Heart left ventricle (tissue), 16 donors: ENCODE results near the gene NAALADL1. TPM values are rescaled to one million over a fixed set of nuclear protein-coding genes. Genes with fewer than 3 reads are reported as not detected.

Experiments
- ATAC-seq, 4 donors: fragments of 200-7000 bp; cut with Tn5 transposase; one replicate each; pipeline ENCODE4 v1.9.1; 2020 to 2022; ENCODE audit warnings: moderate library complexity in 4 of 4, mild to moderate bottlenecking in 3 of 4, moderate number of reproducible peaks in 1 of 4
- DNase-seq, 5 donors: peaks; one replicate each; pipeline ENCODE4 v3.0.0-alpha.2; 2020
- H3K27ac ChIP-seq, 12 donors: fragments of 200-600 bp; sonication (generic) in 4 of 12; one replicate each; pipeline versions ENCODE4 v1.5.0 to v1.8.0; 2016 to 2022; ENCODE audit warnings: mild to moderate bottlenecking in 2 of 12
- H3K27me3 ChIP-seq, 9 donors: fragments of 200-600 bp; sonication (generic) in 2 of 9; one replicate each; pipeline versions ENCODE4 v1.5.1 to v1.8.0; 2016 to 2022; ENCODE audit warnings: mild to moderate bottlenecking in 3 of 9
- H3K36me3 ChIP-seq, 9 donors: fragments of 200-600 bp; sonication (generic) in 2 of 9; one replicate each; pipeline versions ENCODE4 v1.5.0 to v1.8.0; 2018 to 2022; ENCODE audit warnings: mild to moderate bottlenecking in 2 of 9
- H3K4me1 ChIP-seq, 12 donors: fragments of 200-600 bp; sonication (generic) in 4 of 12; one replicate each; pipeline versions ENCODE4 v1.5.0 to v1.8.0; 2016 to 2022; ENCODE audit warnings: mild to moderate bottlenecking in 3 of 12
- H3K4me3 ChIP-seq, 12 donors: fragments of 200-600 bp; sonication (generic) in 4 of 12; one replicate each; pipeline versions ENCODE4 v1.5.0 to v1.8.0; 2017 to 2022; ENCODE audit warnings: mild to moderate bottlenecking in 9 of 12, moderate library complexity in 4 of 12
- H3K9me3 ChIP-seq, 12 donors: fragments of 200-600 bp; sonication (generic) in 4 of 12; one replicate each; pipeline versions ENCODE4 v1.5.0 to v1.8.0; 2016 to 2022; ENCODE audit warnings: mild to moderate bottlenecking in 1 of 12
- CTCF ChIP-seq, 12 donors: fragments of 200-600 bp; sonication (generic) in 4 of 12; IDR thresholded peaks; one replicate each; pipeline versions ENCODE4 v1.5.0 to v1.8.0; 2018 to 2022; ENCODE audit warnings: antibody characterized with exemption in 12 of 12, mild to moderate bottlenecking in 5 of 12
- POLR2A ChIP-seq, 2 donors: fragments of 450-650 bp; IDR thresholded peaks; one replicate each; pipeline ENCODE4 v1.6.1; 2017; ENCODE audit warnings: antibody characterized with exemption in 2 of 2, mild to moderate bottlenecking in 2 of 2, moderate library complexity in 2 of 2
- WGBS, 4 donors: extraction: QIAGEN DNeasy Blood & Tissue Kit in 2 of 4; methylation state at CpG; one replicate each; pipeline versions ENCODE4 v1.1.5 to v1.1.7; 2013 to 2018; 5-methylcytosine and 5-hydroxymethylcytosine counted together
- intact Hi-C, 10 donors: fragments of 100-400 bp; cut with DNase I; formaldehyde crosslinking; loops; one replicate each; pipeline versions ENCODE4 v1.11.1 to v1.14.2; 2022
- polyA plus RNA-seq, 2 donors: library from polyadenylated mRNA; stranded (reverse); fragments of 200-250 nt; gene quantifications; one replicate each; pipeline ENCODE4 v1.2.3, GENCODE V29; 2013
- total RNA-seq, 9 donors: library from RNA; depleted of rRNA in 2 of 9; stranded (reverse); fragments of >200 nt in 2 of 9; fragmentation: NEBNext Ultra II Directional in 3 of 9; extraction: Animal tissue kit (Norgen Biotek cat#: 25700) in 3 of 9; gene quantifications; one replicate each; pipeline versions ENCODE4 v1.1.0 to v1.2.4, GENCODE V29; 2016 to 2023
- donor health status: ischemic (EF 13 %, LVEDD 7.1; RV severe dilation, severe dysfunction).
- donor health status: healthy with polysubstance abuse.
- donor health status: DM: no; HTN: yes; CAD: no.
- donor health status: DM: no; HTN: no; CAD: no.
- donor health status: ischemic (EF 25% LVEDD 6.9; RV normal size, moderate dysfunction).
- donor health status: ischemic (EF 25% LVEDD 5.7; RV mildly dilated, moderate dysfunction).
- donor health status: healthy.
- donor health status: DM: yes; HTN: yes; CAD: no.
- donor health status: ischemic (EF 35%, LVEDD 5.7; RV mildly dilated, moderate dysfunction).
- donor health status: nonischemic (EF 11% LVEDD 7.7; RV severe dilation, severe dysfunction).
- donor health status: DM: yes; HTN: yes; CAD: no.
- donor health status: PGD.
- donor health status: ischemic (EF 29% LVEDD 5.4; RV normal size, mild dysfunction).
- donor health status: nonischemic (EF 23%, LVEDD 6.1; RV moderate dilation, normal function).

The NAALADL1 gene
- total and polyA plus RNA-seq, 11 donors, result 2.6 to 7.4 (median 3.4) TPM

GRCh38 chr11:65002706-65003105, 55.6 kb downstream of the NAALADL1 start:
- DNase-seq (no peak), ATAC-seq (no peak)
- WGBS, 4 donors, result 61 to 77% (median 70%) methylated on average over 5 of the region's 5 CpGs
- Histone ChIP-seq H3K36me3 (no peaks in the 10 kb centered on the region), H3K27ac (no peak overlapping the region), H3K27me3 (no peaks in the 10 kb centered on the region), H3K4me3 (no peak overlapping the region), H3K4me1 (peaks cover 0 to 17% (median 0%) of the 10 kb centered on the region in 12 donors), H3K9me3 (no peaks in the 10 kb centered on the region)
- intact Hi-C loops, result loop anchor here in 1 of 10 donors (10.0 kb wide), 1 partner anchor 158 kb away; the partner anchor contains the start of gene CDC42BPG
- TF ChIP-seq CTCF (IDR thresholded peaks at IDR 0.05), result no peak
- TF ChIP-seq POLR2A (IDR thresholded peaks at IDR 0.05), result no peak

- H3K4me1 ChIP-seq, result peaks cover 0 to 43% (median 10%) of the 10 kb centered on the region in 12 donors
- no peak for TF ChIP-seq POLR2A (IDR thresholded peaks at IDR 0.05)
- TF ChIP-seq CTCF (IDR thresholded peaks at IDR 0.05), result no peak
- H3K36me3 ChIP-seq, result no peaks in the 10 kb centered on the region
- intact Hi-C loops, result loop anchor here in 7 of 10 donors (5.0 to 10.0 kb wide), 6 partner anchors 42 to 155 kb away; partner anchors contain the start of genes ATG2A (in 1 of the 7), CDC42BPG (in 1 of the 7) and PPP2R5B (in 1 of the 7)
- DNase-seq, result no peak
- no peak overlapping the region for H3K27ac ChIP-seq
- 70 to 90% (median 86%) methylated on average over 1 of the region's 1 CpG for WGBS, 4 donors
- no peak overlapping the region for H3K4me3 ChIP-seq
- H3K9me3 ChIP-seq, result no peaks in the 10 kb centered on the region
- H3K27me3 ChIP-seq, result no peaks in the 10 kb centered on the region
- ATAC-seq, result no peak
Measured at GRCh38 chr11:64999478-64999877, 58.9 kb downstream of the NAALADL1 start.

GRCh38 chr11:64998690-64999431, 59.5 kb downstream of the NAALADL1 start:
- ATAC-seq, result no peak
- H3K27ac ChIP-seq, result no peak overlapping the region
- intact Hi-C loops, result loop anchor here in 7 of 10 donors (5.0 to 10.0 kb wide), 6 partner anchors 42 to 154 kb away; partner anchors contain the start of genes ATG2A (in 1 of the 7), CDC42BPG (in 1 of the 7) and PPP2R5B (in 1 of the 7)
- DNase-seq, result no peak
- peaks cover 0 to 4% (median 0%) of the 10 kb centered on the region in 9 donors for H3K36me3 ChIP-seq
- no peak overlapping the region for H3K4me3 ChIP-seq
- H3K9me3 ChIP-seq, result no peaks in the 10 kb centered on the region
- peaks cover 0 to 49% (median 10%) of the 10 kb centered on the region in 12 donors for H3K4me1 ChIP-seq
- TF ChIP-seq POLR2A (IDR thresholded peaks at IDR 0.05) (no peak), CTCF (IDR thresholded peaks at IDR 0.05) (no peak)
- no peaks in the 10 kb centered on the region for H3K27me3 ChIP-seq
- WGBS, 4 donors, result 65 to 75% (median 70%) methylated on average over 8 to 9 of the region's 9 CpGs

GRCh38 chr11:64998141-64998540, 60.2 kb downstream of the NAALADL1 start:
- DNase-seq, result no peak
- peaks cover 0 to 57% (median 10%) of the 10 kb centered on the region in 12 donors for H3K4me1 ChIP-seq
- no peaks in the 10 kb centered on the region for H3K27me3 ChIP-seq
- H3K9me3 ChIP-seq, result no peaks in the 10 kb centered on the region
- H3K4me3 ChIP-seq, result no peak overlapping the region
- peaks cover 0 to 12% (median 0%) of the 10 kb centered on the region in 9 donors for H3K36me3 ChIP-seq
- WGBS, 4 donors, result 88 to 100% (median 90%) methylated on average over 1 of the region's 1 CpG
- no peak for ATAC-seq
- intact Hi-C loops, result loop anchor here in 7 of 10 donors (5.0 to 10.0 kb wide), 6 partner anchors 41 to 153 kb away; partner anchors contain the start of genes ATG2A (in 1 of the 7), CDC42BPG (in 1 of the 7) and PPP2R5B (in 1 of the 7)
- TF ChIP-seq CTCF (IDR thresholded peaks at IDR 0.05) (no peak), POLR2A (IDR thresholded peaks at IDR 0.05) (no peak)
- H3K27ac ChIP-seq, result no peak overlapping the region
